H9 (cell line): ENCODE measurements around the gene KCNK1. TPM values are rescaled to one million over a fixed set of nuclear protein-coding genes. Genes with fewer than 3 reads are reported as not detected.
A peak's percentile ranks its signal among the peaks of the same experiment; 100 is the strongest.

ENCODE experiments used
- DNase-seq: peaks from one replicate; pipeline ENCODE4 v3.0.0-alpha.2; 2017
- H2AFZ ChIP-seq: one replicate; pipeline ENCODE4 v1.6.1; 2013; ENCODE audit warnings: mild to moderate bottlenecking, low read length, control low read depth, moderate library complexity
- H2AK5ac ChIP-seq: 2 replicates; pipeline ENCODE4 v1.6.1; 2013; ENCODE audit warnings: low read length, control low read depth, mixed read lengths; ENCODE audit not compliant: insufficient read length
- H2BK120ac ChIP-seq: one replicate; pipeline ENCODE4 v1.6.1; 2013; ENCODE audit warnings: low read depth, mild to moderate bottlenecking, low read length, control low read depth, inconsistent platforms; ENCODE audit not compliant: poor library complexity, severe bottlenecking
- H2BK12ac ChIP-seq: 2 replicates; pipeline ENCODE4 v1.6.1; 2013; ENCODE audit warnings: low read length, control low read depth, mixed read lengths, low read depth; ENCODE audit not compliant: insufficient read length
- H2BK15ac ChIP-seq: 2 replicates; pipeline ENCODE4 v1.6.1; 2013; ENCODE audit warnings: low read depth, low read length, control low read depth
- H2BK20ac ChIP-seq: one replicate; pipeline ENCODE4 v1.6.1; 2013; ENCODE audit warnings: low read depth, mild to moderate bottlenecking, low read length, control low read depth, inconsistent platforms; ENCODE audit not compliant: poor library complexity, severe bottlenecking
- H2BK5ac ChIP-seq: 2 replicates; pipeline ENCODE4 v1.6.1; 2013; ENCODE audit warnings: low read length, control low read depth, mixed read lengths; ENCODE audit not compliant: insufficient read length
- H3K14ac ChIP-seq: 2 replicates; pipeline ENCODE4 v1.6.1; 2013; ENCODE audit warnings: low read length, control low read depth; ENCODE audit not compliant: insufficient read depth
- H3K18ac ChIP-seq: 2 replicates; pipeline ENCODE4 v1.6.1; 2013; ENCODE audit warnings: low read depth, mild to moderate bottlenecking, mixed read lengths, low read length, control low read depth; ENCODE audit not compliant: insufficient read length
- H3K23ac ChIP-seq: 2 replicates; pipeline ENCODE4 v1.6.1; 2013; ENCODE audit warnings: low read length, control low read depth, mixed read lengths, low read depth; ENCODE audit not compliant: insufficient read length
- H3K23me2 ChIP-seq: 2 replicates; pipeline ENCODE4 v1.6.1; 2013; ENCODE audit warnings: low read depth, mild to moderate bottlenecking, mixed read lengths, low read length, control low read depth; ENCODE audit not compliant: insufficient read length, poor library complexity, severe bottlenecking
- H3K27ac ChIP-seq: 2 replicates; pipeline ENCODE4 v1.5.1; 2013; ENCODE audit warnings: low read length, control low read depth, mixed read lengths, low read depth; ENCODE audit not compliant: insufficient read length
- H3K27me3 ChIP-seq: 2 replicates; pipeline ENCODE4 v1.6.1; 2013; ENCODE audit warnings: low read length, control low read depth, inconsistent platforms; ENCODE audit not compliant: insufficient read depth
- H3K4ac ChIP-seq: 2 replicates; pipeline ENCODE4 v1.6.1; 2013; ENCODE audit warnings: low read depth, mild to moderate bottlenecking, control low read depth, inconsistent platforms, low read length, moderate library complexity
- H3K4me1 ChIP-seq: 2 replicates; pipeline ENCODE4 v1.6.1; 2013; ENCODE audit warnings: low read length, control low read depth, inconsistent platforms; ENCODE audit not compliant: insufficient read depth
- H3K4me2 ChIP-seq: 2 replicates; pipeline ENCODE4 v1.6.1; 2013; ENCODE audit warnings: low read length, control low read depth, mixed read lengths; ENCODE audit not compliant: insufficient read length, insufficient read depth
- H3K56ac ChIP-seq: 2 replicates; pipeline ENCODE4 v1.6.1; 2013; ENCODE audit warnings: low read depth, mild to moderate bottlenecking, mixed read lengths, low read length, control low read depth; ENCODE audit not compliant: insufficient read length
- H3K79me1 ChIP-seq: 2 replicates; pipeline ENCODE4 v1.6.1; 2013; ENCODE audit warnings: low read depth, mild to moderate bottlenecking, moderate library complexity, low read length, control low read depth, inconsistent platforms; ENCODE audit not compliant: insufficient read depth, poor library complexity, severe bottlenecking
- H3K79me2 ChIP-seq: 2 replicates; pipeline ENCODE4 v1.6.1; 2013; ENCODE audit warnings: low read length, control low read depth, inconsistent platforms; ENCODE audit not compliant: insufficient read depth
- H3K9ac ChIP-seq: 2 replicates; pipeline ENCODE4 v1.6.1; 2013; ENCODE audit warnings: low read length, control low read depth, mixed read lengths; ENCODE audit not compliant: insufficient read length; ENCODE audit errors: extremely low read depth
- H3K9me3 ChIP-seq: one replicate; pipeline ENCODE4 v1.6.1; 2013; ENCODE audit warnings: low read depth, low read length, inconsistent platforms; ENCODE audit not compliant: control insufficient read depth
- H3T11ph ChIP-seq: one replicate; pipeline ENCODE4 v1.6.1; 2013; ENCODE audit warnings: mild to moderate bottlenecking, low read length, control low read depth, inconsistent platforms
- H4K20me1 ChIP-seq: one replicate; pipeline ENCODE4 v1.6.1; 2013; ENCODE audit not compliant: control insufficient read depth, insufficient read length, insufficient read depth
- H4K5ac ChIP-seq: 2 replicates; pipeline ENCODE4 v1.6.1; 2013; ENCODE audit warnings: low read depth, mild to moderate bottlenecking, mixed read lengths, low read length, control low read depth; ENCODE audit not compliant: insufficient read length
- H4K8ac ChIP-seq: replicated peaks from 2 replicates; pipeline ENCODE4 v1.6.1; 2013; ENCODE audit warnings: low read length, control low read depth, mixed read lengths, low read depth; ENCODE audit not compliant: insufficient read length
- H4K91ac ChIP-seq: 2 replicates; pipeline ENCODE4 v1.6.1; 2013; ENCODE audit warnings: low read depth, mild to moderate bottlenecking, moderate library complexity, mixed read lengths, low read length, control low read depth; ENCODE audit not compliant: insufficient read length
- H3K27ac Mint-ChIP-seq, 3 experiments: 2 replicates in 2 of 3; 3 replicates in 1 of 3; pipeline ENCODE4 v1.8.0; 2020 to 2021; ENCODE audit warnings: mixed read lengths in 3 of 3, mild to moderate bottlenecking in 1 of 3, moderate library complexity in 1 of 3
- H3K27me3 Mint-ChIP-seq: 2 replicates; pipeline ENCODE4 v1.8.0; 2021; ENCODE audit warnings: low read depth, mild to moderate bottlenecking, moderate library complexity, mixed read lengths
- H3K36me3 Mint-ChIP-seq, 3 experiments: 2 replicates in 2 of 3; 3 replicates in 1 of 3; pipeline ENCODE4 v1.8.0; 2020 to 2021; ENCODE audit warnings: low read depth in 3 of 3, mixed read lengths in 3 of 3; ENCODE audit not compliant: insufficient read depth in 1 of 3
- H3K4me1 Mint-ChIP-seq, 2 experiments: 2 replicates each; pipeline ENCODE4 v1.8.0; 2020; ENCODE audit warnings: mixed read lengths in 2 of 2
- H3K4me3 Mint-ChIP-seq, 2 experiments: 2 replicates in 1 of 2; 3 replicates in 1 of 2; pipeline ENCODE4 v1.8.0; 2020 to 2021; ENCODE audit warnings: mild to moderate bottlenecking in 2 of 2, mixed read lengths in 2 of 2, moderate library complexity in 1 of 2
- H3K9me3 Mint-ChIP-seq, 2 experiments: 2 replicates in 1 of 2; 3 replicates in 1 of 2; pipeline ENCODE4 v1.8.0; 2020; ENCODE audit warnings: mild to moderate bottlenecking in 2 of 2, mixed read lengths in 2 of 2, moderate library complexity in 1 of 2
- CTCF ChIP-seq: fragments of 200-600 bp; sonication (generic); conservative IDR thresholded peaks from 3 replicates; pipeline ENCODE4 v1.8.0; 2021; ENCODE audit warnings: antibody characterized with exemption, mild to moderate bottlenecking
- WGBS: extraction: QIAGEN DNeasy Blood & Tissue Kit; methylation state at CpG from one replicate; pipeline ENCODE4 v1.1.7; 2013; ENCODE audit warnings: missing lambda C conversion rate, low lambda C conversion rate, mixed read lengths; ENCODE audit not compliant: insufficient read length; ENCODE audit errors: extremely low coverage; 5-methylcytosine and 5-hydroxymethylcytosine counted together
- total RNA-seq: library from RNA; stranded (reverse); gene quantifications from 2 replicates; pipeline ENCODE4 v1.2.1, GENCODE V29; 2021

Gene KCNK1
- total RNA-seq, 1 experiment from 2014 or later = 9.9 TPM

- H2BK20ac ChIP-seq = peak overlapping the region; percentile 94
These were observed 22.6 kb downstream of the KCNK1 start for GRCh38 chr1:233636503-233636877.

More at GRCh38 chr1:233636503-233636877, 22.6 kb downstream of the KCNK1 start:
- Histone ChIP-seq H2AFZ (no peak overlapping the region), H3K79me2 (no peaks in the 10 kb centered on the region), H3K23me2 (no peaks in the 10 kb centered on the region), H3K79me1 (no peaks in the 10 kb centered on the region), H3K56ac (no peak overlapping the region), H2BK12ac (peak overlapping the region; percentile 95), H2BK15ac (no peak overlapping the region), H3K4me2 (peak overlapping the region; percentile 36), H4K20me1 (no peaks in the 10 kb centered on the region), H3K9me3 (no peaks in the 10 kb centered on the region), H3K4ac (peak overlapping the region; percentile 86; the same call in 1 of the 2 replicates), H4K8ac (no peak overlapping the region), H3K18ac (peak overlapping the region; percentile 67), H3K23ac (no peak overlapping the region), H4K91ac (peak overlapping the region; percentile 81), H2BK120ac (peak overlapping the region; percentile 29), H3K27ac (peak overlapping the region; percentile 78), H3K4me1 (peaks cover 5% of the 10 kb centered on the region; the same call in 1 of the 2 replicates), H3K14ac (peak overlapping the region; percentile 1; the same call in 1 of the 2 replicates), H3T11ph (peak overlapping the region; percentile 70), H3K9ac (no peak overlapping the region), H2AK5ac (peak overlapping the region; percentile 47), H4K5ac (peak overlapping the region; percentile 79), H3K27me3 (no peaks in the 10 kb centered on the region), H2BK5ac (no peak overlapping the region)
- peaks cover 25 to 35% of the 10 kb centered on the region in 2 experiments for H3K4me1 Mint-ChIP-seq
- no peaks in the 10 kb centered on the region; the same call in 1 of the 2 replicates for H3K27me3 Mint-ChIP-seq
- H3K27ac Mint-ChIP-seq = peak overlapping the region; percentile 2 to 80 (median 44); a peak in 5 of 7 replicates
- TF ChIP-seq CTCF = no peak
- peaks cover 0 to 8% of the 10 kb centered on the region in 2 experiments; a peak in 3 of 5 replicates for H3K9me3 Mint-ChIP-seq
- WGBS = no CpG with 5 or more reads among the region's 2 CpGs
- H3K4me3 Mint-ChIP-seq = no peak overlapping the region
- peaks cover 19 to 30% (median 20%) of the 10 kb centered on the region in 3 experiments for H3K36me3 Mint-ChIP-seq
- no peak for DNase-seq
